Effector memory CD4-positive, alpha-beta T cell (primary cell): ENCODE results near the gene DNASE1L2.

Source experiments
- DNase-seq, 3 donors: peaks; one replicate each; pipeline ENCODE4 v3.0.0-alpha.2; 2020
- H3K27ac ChIP-seq: 2 replicates; pipeline ENCODE4 v1.7.0; 2013; ENCODE audit warnings: mild to moderate bottlenecking, low read length, moderate library complexity; ENCODE audit not compliant: insufficient read depth, poor library complexity, severe bottlenecking
- H3K27me3 ChIP-seq: replicated peaks from 2 replicates; pipeline ENCODE4 v1.7.0; 2013; ENCODE audit warnings: mild to moderate bottlenecking, low read length; ENCODE audit not compliant: insufficient read depth, control insufficient read depth, poor library complexity, severe bottlenecking
- H3K36me3 ChIP-seq: 2 replicates; pipeline ENCODE4 v1.7.0; 2013; ENCODE audit warnings: mild to moderate bottlenecking, low read length, moderate library complexity; ENCODE audit not compliant: control insufficient read depth, insufficient read depth
- H3K4me1 ChIP-seq: 2 replicates; pipeline ENCODE4 v1.7.0; 2013; ENCODE audit warnings: low read length, mild to moderate bottlenecking; ENCODE audit not compliant: control insufficient read depth, insufficient read depth, poor library complexity, severe bottlenecking
- H3K4me3 ChIP-seq: 2 replicates; pipeline ENCODE4 v1.7.0; 2013; ENCODE audit warnings: low read length, low read depth, mild to moderate bottlenecking; ENCODE audit not compliant: insufficient read depth, poor library complexity, severe bottlenecking
- H3K9me3 ChIP-seq: 2 replicates; pipeline ENCODE4 v1.7.0; 2013; ENCODE audit warnings: mild to moderate bottlenecking, low read length, moderate library complexity; ENCODE audit not compliant: control insufficient read depth
- total RNA-seq, 3 donors: gene quantifications; one replicate each; lab custom pipeline; 2026; lab: John Stamatoyannopoulos, UW

DNASE1L2 gene
- total RNA-seq = 0.44 to 0.86 (median 0.77) reads per million in 3 donors

DNA sequence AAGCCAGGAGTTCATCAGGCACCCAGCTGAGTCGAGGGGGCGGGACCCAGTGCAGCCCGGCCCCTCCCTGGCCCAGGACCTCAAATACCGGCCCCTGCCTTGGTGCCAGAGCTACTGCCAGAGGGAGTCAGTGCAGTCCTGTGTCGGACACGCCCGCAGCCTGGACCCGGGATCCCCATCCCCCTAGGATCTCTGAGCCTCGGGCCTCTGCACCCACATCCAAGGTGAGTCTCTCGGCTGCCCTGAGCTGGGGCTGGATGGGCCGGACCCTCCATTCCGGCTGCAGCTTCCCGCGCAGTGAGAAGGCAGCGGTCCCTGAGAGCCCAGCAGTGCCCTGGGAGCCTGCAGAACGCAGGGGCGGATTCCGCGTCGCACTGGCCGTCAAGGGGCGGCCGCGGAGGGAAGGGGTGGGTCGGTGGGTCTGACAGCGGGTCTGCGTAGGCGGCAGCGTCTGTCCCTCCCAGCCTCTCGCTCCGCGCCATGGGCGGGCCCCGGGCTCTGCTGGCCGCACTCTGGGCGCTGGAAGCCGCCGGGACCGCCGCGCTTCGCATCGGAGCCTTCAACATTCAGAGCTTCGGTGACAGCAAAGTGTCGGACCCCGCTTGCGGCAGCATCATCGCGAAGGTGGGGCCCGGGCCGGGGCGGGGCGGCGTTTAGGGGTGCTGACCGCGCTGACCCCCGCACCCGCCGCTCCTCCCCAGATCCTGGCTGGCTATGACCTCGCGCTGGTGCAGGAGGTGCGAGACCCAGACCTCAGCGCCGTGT is at the start of gene DNASE1L2:
Gene DNASE1L2 (plus strand): TSS at position 108 of the 765 bp plus-strand sequence. CDS start 373 bp downstream, at position 481.
- peaks cover 7% of the 10 kb centered on the region for H3K27me3 ChIP-seq
- H3K9me3 ChIP-seq = no peaks in the 10 kb centered on the region
- DNase-seq = no peak
- H3K27ac ChIP-seq = no peak within 1 kb of the TSS
- peaks cover 40% of the 10 kb centered on the region for H3K36me3 ChIP-seq
- peaks cover 11% of the 10 kb centered on the region for H3K4me1 ChIP-seq
- H3K4me3 ChIP-seq = no peak within 1 kb of the TSS

DNA sequence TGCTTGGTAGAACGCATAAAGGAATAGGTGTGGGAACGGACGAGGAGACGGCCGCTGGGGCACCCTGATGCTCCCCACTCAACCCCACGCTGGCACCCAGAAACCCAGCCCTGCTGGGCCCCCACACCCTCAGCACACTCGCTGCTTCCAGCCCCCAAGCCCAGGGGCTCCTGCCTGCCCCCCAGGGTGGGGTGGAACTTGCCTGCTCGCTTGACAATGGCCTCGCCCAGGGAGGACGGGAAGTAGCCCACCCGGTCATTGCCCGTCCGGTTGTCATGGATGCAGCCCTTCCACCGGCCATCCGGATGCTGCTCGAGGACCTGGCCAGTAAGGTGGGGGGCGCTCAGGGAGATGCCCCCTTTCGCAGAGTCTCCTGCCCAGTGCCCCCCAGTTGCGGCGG is 49.7 kb upstream of the DNASE1L2 start:
- no peak for DNase-seq
- H3K27ac ChIP-seq = no peak overlapping the region
- no peaks in the 10 kb centered on the region for H3K4me1 ChIP-seq

GRCh38 chr16:2187212-2187611 is 49.0 kb upstream of the DNASE1L2 start:
- H3K36me3 ChIP-seq = no peaks in the 10 kb centered on the region
- no peaks in the 10 kb centered on the region for H3K9me3 ChIP-seq
- no peak for DNase-seq
- no peak overlapping the region for H3K4me3 ChIP-seq
- no peaks in the 10 kb centered on the region for H3K27me3 ChIP-seq
- no peak overlapping the region for H3K27ac ChIP-seq
- H3K4me1 ChIP-seq = no peaks in the 10 kb centered on the region

More for the DNA sequence above, 49.7 kb upstream of the DNASE1L2 start:
- H3K36me3 ChIP-seq = no peaks in the 10 kb centered on the region
- no peak overlapping the region for H3K4me3 ChIP-seq
- no peaks in the 10 kb centered on the region for H3K9me3 ChIP-seq
- H3K27me3 ChIP-seq = no peaks in the 10 kb centered on the region

- Histone ChIP-seq H3K4me1 (no peaks in the 10 kb centered on the region), H3K27me3 (no peaks in the 10 kb centered on the region), H3K9me3 (no peaks in the 10 kb centered on the region), H3K36me3 (no peaks in the 10 kb centered on the region), H3K27ac (no peak overlapping the region), H3K4me3 (no peak overlapping the region)
- DNase-seq = no peak
These were observed 47.8 kb upstream of the DNASE1L2 start for GRCh38 chr16:2188395-2188794.

GRCh38 chr16:2189252-2189893 is 46.9 kb upstream of the DNASE1L2 start:
- Histone ChIP-seq H3K27me3 (no peaks in the 10 kb centered on the region), H3K27ac (no peak overlapping the region), H3K4me1 (no peaks in the 10 kb centered on the region), H3K9me3 (no peaks in the 10 kb centered on the region), H3K4me3 (no peak overlapping the region), H3K36me3 (no peaks in the 10 kb centered on the region)
- DNase-seq = no peak

DNA sequence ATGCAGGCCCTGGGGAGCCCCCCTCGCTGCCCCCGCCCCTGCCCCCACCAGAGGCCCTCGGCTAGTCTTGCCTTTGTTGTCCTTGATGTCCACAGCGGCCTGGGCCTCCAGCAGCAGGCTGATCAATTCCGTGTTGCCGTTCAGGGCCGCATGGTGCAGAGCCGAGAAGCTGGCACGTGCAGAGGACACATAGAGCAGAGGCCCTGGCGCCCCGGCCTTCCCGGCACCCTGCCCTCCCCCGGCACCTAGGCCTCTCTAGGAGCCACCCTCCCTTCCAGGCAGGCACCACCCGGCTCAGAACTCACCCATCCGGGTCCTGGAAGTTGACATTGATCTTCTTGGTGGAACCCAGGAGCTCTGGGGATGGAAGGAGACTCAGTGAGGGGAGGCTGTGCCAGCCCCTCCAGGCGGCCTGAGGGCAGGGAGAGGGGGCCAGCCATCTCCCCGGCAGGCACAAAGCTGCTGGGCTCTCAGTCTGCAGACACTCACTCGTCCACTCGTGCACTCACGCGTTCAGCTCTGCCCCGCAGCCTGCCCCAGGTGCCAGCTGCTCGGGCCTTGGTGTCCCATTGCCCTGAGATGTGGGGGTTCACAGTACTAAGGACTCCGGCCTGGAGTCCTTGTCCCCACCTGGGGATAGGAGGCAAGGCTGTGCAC is 46.1 kb upstream of the DNASE1L2 start:
- no peaks in the 10 kb centered on the region for H3K9me3 ChIP-seq
- peaks cover 3% of the 10 kb centered on the region for H3K4me1 ChIP-seq
- peaks cover 6% of the 10 kb centered on the region for H3K27me3 ChIP-seq
- H3K36me3 ChIP-seq = no peaks in the 10 kb centered on the region
- DNase-seq = no peak
- no peak overlapping the region for H3K27ac ChIP-seq
- H3K4me3 ChIP-seq = no peak overlapping the region

- H3K36me3 ChIP-seq = no peaks in the 10 kb centered on the region
These were observed 45.4 kb upstream of the DNASE1L2 start for GRCh38 chr16:2190659-2191445.

DNA sequence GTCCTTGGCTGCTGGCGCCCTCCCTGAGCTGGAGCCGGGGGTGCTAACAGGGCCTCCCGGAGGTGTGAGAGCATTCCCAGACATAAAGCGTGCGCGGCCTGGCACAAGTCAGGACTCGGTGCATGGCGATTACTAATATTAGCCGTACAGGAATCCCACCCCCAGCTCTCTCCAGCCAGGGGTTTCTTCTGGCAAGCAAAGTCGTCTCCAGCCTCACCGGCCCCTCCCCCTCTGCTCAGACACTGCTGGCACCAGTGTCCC is 44.9 kb upstream of the DNASE1L2 start:
- Histone ChIP-seq H3K4me1 (peaks cover 10% of the 10 kb centered on the region), H3K9me3 (no peaks in the 10 kb centered on the region), H3K4me3 (no peak overlapping the region), H3K27me3 (peaks cover 16% of the 10 kb centered on the region), H3K27ac (no peak overlapping the region), H3K36me3 (no peaks in the 10 kb centered on the region)
- no peak for DNase-seq

More at GRCh38 chr16:2190659-2191445, 45.4 kb upstream of the DNASE1L2 start:
- Histone ChIP-seq H3K27me3 (peaks cover 14% of the 10 kb centered on the region), H3K4me3 (no peak overlapping the region), H3K27ac (no peak overlapping the region), H3K4me1 (peaks cover 10% of the 10 kb centered on the region), H3K9me3 (no peaks in the 10 kb centered on the region)
- DNase-seq = no peak

- no peaks in the 10 kb centered on the region for H3K36me3 ChIP-seq
- no peak overlapping the region for H3K4me3 ChIP-seq
- H3K27ac ChIP-seq = no peak overlapping the region
- H3K27me3 ChIP-seq = peaks cover 32% of the 10 kb centered on the region
- H3K9me3 ChIP-seq = no peaks in the 10 kb centered on the region
- DNase-seq = no peak
- peaks cover 15% of the 10 kb centered on the region for H3K4me1 ChIP-seq
These were observed 41.9 kb upstream of the DNASE1L2 start for GRCh38 chr16:2194166-2194834.
